HG03469 (cell line): ENCODE data around the gene PIK3R1.

Experiments used
- ATAC-seq: cut with Tn5 transposase; IDR thresholded peaks from one replicate; pipeline ENCODE4 v1.9.1; 2021; ENCODE audit warnings: mild to moderate bottlenecking, moderate library complexity, moderate number of reproducible peaks; ENCODE audit not compliant: unreplicated experiment

Gene PIK3R1

GRCh38 chr5:68348447-68349222 is 133.1 kb downstream of the PIK3R1 start:
- ATAC-seq: no peak

- ATAC-seq: no peak
Measured at GRCh38 chr5:68350176-68350575, 134.6 kb downstream of the PIK3R1 start.
